Hypothalamus (tissue), 51 donors: ENCODE measurements around the gene NELFB.
"Not testable (repeated sequence)": the region's sequence is repeated elsewhere in the genome, so short reads cannot be mapped to it uniquely, and the experiment has no call there.

Experiments used
- DNase-seq, 51 donors: peaks; one replicate each; lab custom pipeline; 2025; lab: John Stamatoyannopoulos, UW

Gene NELFB

DNA sequence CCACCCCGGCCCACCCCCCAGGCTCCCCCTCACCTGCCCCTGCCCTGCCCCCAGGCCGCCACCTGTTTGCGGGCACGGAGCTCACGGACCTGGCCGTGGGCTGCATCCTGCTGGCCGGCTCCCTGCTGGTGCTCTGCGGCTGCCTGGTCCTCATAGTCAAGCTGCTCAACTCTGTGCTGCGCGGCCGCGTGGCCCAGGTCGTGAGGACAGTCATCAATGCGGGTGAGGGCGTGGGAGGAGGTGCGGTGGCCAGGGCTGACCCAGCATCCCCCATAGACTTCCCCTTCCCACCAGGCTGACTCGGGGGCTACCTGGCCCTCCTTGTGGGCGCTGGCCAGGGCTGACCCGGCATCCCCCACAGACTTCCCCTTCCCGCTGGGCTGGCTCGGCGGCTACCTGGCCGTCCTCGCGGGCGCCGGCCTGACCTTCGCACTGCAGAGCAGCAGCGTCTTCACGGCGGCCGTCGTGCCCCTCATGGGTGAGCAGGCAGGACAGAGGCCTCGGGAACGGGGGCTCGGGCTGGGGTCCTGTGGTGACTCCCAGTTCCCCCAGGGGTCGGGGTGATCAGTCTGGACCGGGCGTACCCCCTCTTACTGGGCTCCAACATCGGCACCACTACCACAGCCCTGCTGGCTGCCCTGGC, 21.0 kb upstream of the NELFB start:
- no peak for DNase-seq

DNA sequence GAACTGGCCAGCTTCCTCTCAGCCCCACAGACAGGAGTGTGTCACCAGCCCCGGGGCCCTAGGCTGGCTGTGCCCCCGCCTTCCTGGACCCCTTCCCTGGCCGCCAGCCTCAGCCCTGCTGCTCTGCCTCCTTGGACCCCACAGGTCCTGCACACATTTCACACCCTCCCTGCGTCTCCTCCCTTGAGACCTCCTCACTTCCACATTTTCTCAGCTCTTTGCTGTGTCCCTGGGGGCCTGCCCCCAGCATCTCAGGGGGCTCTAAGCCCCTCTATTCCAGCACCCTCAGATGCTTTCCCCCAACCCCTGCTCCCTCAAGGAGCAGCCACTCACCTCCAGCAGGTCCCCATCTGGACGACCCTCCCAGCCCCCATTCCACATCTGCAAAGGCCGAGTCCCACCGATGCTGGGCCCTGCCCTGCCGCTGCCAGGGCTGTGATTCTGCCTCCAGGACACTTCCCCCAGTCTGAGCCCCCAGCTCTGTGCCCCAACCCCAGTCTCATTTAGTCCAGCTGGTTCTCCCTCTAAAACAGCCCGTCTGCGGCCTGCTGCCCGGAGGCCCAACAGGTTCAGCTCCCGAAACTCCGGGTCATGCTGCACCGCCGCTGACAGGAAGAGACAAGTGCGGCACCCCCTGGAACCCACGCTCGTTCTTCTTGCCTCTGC, 20.2 kb upstream of the NELFB start:
- no peak for DNase-seq

DNA sequence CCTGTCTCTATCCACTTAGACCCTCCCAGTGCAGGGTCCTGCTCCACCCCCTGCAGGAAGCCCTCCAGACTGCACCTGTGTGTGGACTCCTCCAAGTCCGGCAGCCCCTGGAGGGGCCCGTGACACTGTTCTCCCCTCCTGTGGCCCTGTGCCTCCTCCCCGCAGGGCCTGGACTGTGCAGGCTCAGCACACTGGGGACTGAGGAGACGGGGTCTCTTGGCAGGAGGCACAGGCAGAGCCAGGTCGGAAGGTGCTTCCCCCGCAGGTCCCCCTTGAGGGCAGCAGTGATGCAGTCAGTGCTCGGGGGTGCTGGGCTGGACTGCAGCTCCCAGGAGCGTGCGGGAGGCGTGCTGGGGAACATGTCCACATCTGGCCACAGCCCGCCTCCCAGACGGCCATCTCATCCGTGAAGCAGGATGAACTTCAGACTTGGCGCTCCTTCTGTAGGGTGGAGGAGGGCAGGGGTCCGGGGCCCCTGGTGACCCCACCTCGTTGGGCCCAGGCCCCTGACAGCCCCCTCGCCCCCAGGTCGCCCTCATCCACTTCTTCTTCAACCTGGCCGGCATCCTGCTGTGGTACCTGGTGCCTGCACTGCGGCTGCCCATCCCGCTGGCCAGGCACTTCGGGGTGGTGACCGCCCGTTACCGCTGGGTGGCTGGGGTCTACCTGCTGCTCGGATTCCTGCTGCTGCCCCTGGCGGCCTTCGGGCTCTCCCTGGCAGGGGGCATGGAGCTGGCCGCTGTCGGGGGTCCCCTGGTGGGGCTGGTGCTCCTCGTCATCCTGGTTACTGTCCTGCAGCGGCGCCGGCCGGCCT, 19.5 kb upstream of the NELFB start:
- no peak for DNase-seq

DNA sequence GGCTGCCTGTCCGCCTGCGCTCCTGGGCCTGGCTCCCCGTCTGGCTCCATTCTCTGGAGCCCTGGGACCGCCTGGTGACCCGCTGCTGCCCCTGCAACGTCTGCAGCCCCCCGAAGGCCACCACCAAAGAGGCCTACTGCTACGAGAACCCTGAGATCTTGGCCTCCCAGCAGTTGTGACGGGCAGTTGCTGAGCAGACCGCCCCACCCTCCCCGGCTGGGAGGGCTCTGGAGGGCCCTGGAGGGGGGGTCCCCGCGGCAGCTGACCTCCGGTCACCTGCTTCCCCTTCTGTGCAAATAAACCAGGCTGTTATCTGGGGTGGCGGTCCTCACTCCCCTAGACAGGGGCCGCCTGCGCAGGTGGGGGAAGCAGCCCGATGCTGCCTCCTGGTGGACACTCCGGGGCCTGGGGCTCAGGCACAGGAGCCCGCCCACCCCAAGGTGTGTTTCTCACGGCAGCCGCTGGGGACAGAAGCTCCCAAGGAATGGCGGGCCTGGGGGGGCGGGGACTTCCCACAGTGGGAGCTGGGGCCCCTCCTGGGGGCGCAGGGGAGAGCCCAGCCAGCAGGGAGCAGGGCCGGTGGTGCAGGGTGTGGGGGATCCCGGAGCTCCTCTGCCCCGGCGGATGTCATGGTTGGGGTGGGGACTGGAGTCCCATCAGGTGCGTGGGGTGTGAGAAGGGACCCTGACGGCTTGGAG, 18.7 kb upstream of the NELFB start:
- DNase-seq: peak in 50 of 51 donors; percentile 10 to 89 (median 68)

DNA sequence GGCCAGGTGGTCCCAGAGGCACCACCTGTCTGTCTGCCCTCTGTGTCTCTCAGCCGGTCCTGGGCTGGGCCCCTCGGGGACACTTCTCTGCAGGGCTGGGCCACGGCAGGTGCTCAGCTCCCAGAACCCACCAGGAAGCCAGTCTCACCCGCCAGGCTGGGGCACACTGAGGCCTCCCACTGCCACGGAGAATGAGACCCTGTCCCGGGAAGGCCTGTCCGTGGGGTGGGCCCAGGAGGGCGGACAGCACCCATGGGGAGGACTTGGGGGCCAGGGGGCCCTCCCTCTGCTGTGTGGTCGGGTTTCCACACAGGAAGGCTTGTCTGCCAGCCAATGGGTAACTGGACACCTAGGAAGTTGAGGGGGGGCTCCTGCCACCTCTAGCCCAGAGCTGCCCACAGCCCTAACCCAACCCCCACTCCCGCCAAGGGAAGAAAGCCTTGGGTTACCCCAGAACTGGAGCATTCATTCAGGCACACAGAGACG, 18.1 kb upstream of the NELFB start:
- peak in 3 of 51 donors; percentile 18 to 30 (median 18) for DNase-seq

DNA sequence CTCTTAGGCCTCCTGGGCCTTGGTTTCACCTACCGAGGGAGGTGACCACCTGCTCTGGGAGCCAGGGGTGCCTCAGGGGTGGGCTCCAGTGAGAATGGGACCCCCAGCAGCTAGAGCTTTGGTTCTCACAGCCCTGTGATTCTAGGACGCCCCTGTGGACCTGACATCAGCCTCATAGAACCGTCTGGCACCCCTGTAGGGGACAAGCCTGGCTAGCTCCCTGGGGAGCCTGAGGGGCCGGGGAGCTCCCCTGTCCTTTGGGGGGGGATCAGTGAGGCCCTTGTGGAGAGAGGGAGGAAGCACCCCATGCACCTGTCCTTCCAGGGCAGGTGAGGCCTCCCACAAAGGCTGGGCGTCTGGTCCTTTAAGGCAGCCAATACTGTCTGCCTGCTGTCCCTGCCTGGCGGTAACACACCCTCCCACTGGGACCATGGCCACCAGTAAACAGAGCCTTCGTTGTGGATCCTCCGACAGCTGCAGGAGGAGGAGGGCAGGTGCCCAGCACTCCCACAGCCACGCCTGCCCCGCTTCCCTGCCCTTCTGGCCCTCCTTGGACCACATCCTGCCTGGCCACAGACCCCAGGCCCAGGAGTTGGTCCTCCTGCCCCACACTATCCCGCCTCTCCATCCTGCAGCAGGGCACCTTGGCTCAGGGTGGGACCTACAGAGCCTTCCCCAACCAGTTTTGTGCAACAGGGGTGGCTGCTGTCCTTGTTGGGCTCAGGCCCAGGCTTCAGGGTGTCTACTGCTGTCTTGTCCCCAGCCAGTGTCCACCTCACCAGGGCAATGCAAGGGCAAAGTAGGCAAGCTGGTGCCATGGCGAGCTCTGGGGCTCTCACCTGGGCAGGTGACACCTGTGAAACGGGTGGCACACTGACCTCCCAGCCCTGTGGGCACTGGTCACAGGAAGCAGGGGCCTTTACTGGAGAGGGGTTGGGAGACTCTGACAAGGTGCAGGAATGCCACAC, 17.1 kb upstream of the NELFB start:
- peak in 40 of 51 donors; percentile 19 to 86 (median 57) for DNase-seq

DNA sequence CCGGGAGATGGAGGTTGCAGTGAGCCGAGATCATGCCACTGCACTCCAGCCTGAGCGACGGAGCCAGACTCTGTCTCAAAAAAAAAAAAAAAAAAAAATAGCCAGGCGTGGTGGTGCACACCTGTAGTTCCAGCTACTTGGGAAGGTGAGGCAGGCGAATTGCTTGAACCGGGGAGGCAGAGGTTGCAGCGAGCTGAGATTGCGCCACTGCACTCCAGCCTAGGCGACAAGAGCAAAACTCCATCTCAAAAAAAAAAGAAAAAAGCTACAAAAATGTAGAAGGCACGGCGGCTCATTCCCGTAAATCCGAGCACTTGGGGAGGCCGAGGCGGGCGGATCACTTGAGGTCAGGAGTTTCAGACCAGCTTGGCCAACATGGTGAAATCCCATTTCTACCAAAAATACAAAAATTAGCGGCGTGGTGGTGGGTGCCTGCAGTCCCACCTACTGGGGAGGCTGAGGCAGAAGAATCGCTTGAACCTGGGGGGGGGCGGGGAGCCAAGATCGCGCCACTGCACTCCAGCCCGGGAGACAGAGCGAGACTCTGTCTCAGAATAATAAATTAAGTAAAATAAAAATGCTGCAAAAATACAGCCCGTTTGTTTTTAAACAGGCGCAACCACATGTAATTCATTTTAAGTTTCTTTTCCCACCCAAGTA, 15.5 kb upstream of the NELFB start:
- DNase-seq: peak in 1 of 51 donors; percentile 33

DNA sequence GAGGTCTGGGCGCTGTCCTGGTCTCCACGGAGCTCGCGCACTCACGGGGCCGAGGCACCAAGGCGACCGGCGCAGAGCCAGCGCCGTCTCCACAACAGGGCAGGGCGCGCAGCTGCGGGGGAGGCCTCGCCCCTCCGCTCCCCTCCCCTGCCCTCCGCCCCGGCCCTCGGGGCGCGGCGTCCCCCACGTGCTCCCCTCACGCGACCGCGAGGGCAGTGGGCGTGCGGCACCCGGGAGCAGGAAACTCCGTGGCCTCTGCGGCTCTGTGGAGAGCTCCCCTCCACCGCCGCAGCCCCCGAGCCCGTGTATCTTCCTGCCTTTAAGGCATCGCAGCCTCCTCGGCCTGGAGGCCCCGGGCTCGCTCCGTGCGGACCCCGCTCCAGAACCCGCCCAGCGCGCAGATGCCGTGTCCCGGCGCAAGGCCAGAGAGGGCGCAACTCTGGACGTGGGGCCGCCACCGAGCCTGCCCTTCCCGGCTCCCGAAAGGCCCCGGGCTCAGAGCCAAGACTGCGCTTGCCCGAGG, 14.7 kb upstream of the NELFB start:
- DNase-seq: peak in 47 of 51 donors; percentile 36 to 94 (median 77)

DNA sequence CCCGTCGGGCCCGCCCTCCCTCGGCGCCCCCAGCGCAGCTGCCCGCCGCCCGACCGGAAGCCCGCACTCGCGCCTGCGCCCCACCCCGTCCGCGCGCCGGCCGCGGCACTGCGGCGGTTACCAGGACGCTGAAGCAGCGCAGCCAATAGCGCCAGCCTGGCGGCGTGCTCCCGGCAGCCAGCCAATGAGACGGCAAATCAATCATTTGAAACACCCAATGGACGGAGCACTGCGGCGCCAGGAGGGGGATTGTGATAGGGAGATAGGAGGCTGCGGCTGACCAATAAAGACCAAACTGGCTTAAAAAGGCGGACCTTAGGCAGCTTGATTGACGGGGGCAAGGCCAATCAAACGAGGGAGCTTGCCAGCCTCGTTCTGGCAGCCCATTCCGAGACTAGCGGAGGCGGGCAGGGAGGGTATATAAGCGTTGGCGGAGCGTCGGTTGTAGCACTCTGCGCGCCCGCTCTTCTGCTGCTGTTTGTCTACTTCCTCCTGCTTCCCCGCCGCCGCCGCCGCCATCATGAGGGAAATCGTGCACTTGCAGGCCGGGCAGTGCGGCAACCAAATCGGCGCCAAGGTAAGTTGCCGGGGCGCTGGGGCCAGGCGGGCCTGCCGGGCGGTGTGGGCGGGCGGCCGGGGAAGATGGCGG, 14.2 kb upstream of the NELFB start, which contains the start of gene TUBB4B:
Gene TUBB4B (plus strand): TSS at position 447 of the 649 bp plus-strand sequence. CDS start 74 bp downstream, at position 521.
- DNase-seq: peak; percentile 86 to 100 (median 99)

DNA sequence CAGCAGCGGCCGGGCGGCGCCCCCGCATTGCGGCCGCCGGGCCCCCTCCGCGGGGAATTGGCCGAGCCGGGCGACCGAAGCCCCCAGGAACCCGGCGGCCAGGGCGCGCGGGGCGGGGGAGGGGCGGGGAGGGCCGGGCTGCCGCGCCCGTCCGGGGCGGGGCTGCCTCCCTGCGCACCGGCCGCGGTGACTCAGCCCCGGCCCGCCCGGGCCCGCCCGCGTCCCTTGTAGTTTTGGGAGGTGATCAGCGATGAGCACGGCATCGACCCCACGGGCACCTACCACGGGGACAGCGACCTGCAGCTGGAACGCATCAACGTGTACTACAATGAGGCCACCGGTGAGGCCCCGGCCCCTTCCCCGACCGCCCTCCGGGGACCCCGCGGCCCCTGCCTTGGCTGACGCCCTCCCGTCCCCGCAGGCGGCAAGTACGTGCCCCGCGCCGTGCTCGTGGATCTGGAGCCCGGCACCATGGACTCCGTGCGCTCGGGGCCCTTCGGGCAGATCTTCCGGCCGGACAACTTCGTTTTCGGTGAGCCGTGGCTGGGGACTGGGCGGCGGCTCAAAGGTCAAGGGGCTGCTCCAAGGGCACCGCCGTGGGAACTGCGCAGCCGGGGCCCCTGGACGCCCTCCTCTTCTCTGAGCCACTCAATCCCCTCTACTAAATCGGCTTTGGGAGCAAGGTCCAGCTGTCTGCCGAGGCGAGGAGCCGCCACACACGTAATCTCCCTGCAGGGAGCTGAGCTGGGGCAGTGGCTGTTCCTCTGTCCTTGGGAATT, 13.4 kb upstream of the NELFB start:
- peak in 13 of 51 donors; percentile 27 to 65 (median 48) for DNase-seq

DNA sequence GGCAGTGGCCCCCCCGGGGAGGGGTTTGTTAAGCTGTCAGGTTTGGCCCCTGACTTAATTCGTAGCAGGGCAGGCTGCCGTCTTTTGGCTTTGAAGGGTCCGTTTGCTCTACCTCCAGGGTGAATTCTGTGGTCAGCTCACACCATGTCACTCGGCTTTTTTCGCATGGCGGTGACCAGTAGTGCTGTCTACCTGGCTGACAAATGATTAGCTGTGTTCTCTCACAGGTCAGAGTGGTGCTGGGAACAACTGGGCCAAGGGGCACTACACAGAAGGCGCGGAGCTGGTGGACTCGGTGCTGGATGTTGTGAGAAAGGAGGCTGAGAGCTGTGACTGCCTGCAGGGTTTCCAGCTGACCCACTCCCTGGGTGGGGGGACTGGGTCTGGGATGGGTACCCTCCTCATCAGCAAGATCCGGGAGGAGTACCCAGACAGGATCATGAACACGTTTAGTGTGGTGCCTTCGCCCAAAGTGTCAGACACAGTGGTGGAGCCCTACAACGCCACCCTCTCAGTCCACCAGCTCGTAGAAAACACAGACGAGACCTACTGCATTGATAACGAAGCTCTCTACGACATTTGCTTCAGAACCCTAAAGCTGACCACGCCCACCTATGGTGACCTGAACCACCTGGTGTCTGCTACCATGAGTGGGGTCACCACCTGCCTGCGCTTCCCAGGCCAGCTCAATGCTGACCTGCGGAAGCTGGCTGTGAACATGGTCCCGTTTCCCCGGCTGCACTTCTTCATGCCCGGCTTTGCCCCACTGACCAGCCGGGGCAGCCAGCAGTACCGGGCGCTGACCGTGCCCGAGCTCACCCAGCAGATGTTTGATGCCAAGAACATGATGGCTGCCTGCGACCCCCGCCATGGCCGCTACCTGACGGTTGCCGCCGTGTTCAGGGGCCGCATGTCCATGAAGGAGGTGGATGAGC, 12.6 kb upstream of the NELFB start:
- DNase-seq: no peak

DNA sequence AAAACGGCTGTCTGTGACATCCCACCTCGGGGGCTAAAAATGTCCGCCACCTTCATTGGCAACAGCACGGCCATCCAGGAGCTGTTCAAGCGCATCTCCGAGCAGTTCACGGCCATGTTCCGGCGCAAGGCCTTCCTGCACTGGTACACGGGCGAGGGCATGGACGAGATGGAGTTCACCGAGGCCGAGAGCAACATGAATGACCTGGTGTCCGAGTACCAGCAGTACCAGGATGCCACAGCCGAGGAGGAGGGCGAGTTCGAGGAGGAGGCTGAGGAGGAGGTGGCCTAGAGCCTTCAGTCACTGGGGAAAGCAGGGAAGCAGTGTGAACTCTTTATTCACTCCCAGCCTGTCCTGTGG, 11.9 kb upstream of the NELFB start:
- not testable (repeated sequence) for DNase-seq

DNA sequence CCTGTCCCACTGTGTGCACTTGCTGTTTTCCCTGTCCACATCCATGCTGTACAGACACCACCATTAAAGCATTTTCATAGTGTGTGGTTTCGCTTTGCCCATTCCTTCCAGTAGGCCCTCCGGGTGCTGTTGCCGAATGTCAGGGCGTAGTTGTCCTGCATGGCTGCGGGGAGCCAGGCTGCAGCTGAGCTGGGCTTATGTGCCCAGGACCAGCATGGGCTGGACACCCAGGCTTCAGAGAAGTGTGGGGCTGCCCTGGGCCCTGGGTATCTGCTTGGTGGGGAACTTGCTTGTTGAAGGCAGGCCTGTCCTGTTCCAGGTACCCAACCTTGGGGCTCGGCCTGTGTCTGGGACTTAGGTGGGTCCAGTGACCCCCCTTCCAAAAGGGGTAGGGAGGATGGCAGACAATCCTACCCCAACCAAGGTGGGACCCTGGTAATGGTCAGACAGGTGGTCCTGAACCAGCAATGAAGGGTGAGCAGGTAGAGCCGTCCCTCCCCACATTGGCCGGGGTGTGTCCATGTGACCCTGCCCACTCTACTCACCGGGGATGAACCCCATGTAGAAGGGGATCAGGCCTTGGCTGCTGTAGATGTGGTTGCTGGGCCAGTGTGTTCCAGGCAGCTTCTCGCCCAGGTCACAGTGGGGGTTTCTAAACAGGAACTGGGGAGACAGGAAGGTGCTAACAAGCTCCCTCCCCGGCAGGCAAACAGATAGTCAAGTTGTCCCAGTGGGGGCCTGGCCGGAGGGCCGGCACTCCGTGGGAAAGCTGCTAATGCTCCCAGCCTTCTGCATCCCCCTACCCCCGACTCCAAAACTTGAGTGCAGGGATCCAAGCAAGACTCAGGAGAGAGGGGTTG, 11.3 kb upstream of the NELFB start:
- DNase-seq: no peak

DNA sequence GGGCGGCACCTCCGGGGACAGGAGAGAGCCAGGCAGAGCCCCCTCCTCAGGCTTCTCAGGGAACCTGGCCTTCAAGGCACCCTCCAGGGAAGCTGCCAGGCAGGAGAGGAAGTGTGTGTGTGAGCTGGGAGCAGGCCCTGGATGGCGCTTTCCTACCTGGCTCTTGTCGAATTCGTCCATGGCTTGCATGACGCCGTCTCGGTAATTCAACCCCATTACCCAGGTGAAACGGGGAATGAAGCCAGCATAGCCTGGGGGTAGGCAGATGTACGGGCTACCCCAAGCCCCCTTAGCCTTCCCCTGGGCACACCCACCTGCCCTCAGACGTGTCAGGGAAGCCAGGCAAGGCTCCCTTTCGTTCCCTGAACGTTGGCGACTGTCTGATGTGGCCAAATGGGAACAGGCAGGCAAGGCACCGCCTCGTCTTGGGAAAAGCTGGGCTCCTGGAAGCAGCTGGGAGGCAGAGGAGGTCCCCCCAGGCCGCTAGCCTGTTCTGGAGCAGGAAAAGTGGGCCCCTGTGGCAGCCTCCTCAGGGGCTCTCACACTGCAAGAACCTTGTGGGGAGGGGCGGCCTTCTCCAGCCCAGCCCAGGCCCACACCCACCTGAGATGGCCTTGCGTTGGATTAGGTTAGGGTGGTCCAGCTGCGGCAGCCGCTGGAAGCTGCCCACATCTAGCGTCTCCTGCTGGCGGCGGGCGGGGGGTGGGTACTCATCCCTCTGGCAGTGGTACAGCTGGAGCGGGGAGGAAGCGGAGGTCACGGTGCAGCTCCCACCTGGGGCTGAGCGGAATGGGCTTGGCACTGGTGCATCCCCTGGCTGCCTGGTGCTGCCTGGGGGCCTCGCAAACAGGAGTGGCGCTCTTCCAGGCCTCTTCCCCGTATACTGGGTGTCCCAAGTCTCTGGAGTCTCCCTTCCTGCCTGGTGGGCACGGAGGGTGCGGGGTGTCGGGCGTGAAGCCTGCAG, 10.4 kb upstream of the NELFB start:
- DNase-seq: no peak
